COLO668 (cell line): ENCODE measurements around the gene CATSPER4.
A peak's percentile ranks its signal among the peaks of the same experiment; 100 is the strongest.

ENCODE experiments used
- DNase-seq: peaks from one replicate; lab custom pipeline; 2025; ENCODE audit not compliant: unreplicated experiment; lab: John Stamatoyannopoulos, UW

CATSPER4 gene

DNA sequence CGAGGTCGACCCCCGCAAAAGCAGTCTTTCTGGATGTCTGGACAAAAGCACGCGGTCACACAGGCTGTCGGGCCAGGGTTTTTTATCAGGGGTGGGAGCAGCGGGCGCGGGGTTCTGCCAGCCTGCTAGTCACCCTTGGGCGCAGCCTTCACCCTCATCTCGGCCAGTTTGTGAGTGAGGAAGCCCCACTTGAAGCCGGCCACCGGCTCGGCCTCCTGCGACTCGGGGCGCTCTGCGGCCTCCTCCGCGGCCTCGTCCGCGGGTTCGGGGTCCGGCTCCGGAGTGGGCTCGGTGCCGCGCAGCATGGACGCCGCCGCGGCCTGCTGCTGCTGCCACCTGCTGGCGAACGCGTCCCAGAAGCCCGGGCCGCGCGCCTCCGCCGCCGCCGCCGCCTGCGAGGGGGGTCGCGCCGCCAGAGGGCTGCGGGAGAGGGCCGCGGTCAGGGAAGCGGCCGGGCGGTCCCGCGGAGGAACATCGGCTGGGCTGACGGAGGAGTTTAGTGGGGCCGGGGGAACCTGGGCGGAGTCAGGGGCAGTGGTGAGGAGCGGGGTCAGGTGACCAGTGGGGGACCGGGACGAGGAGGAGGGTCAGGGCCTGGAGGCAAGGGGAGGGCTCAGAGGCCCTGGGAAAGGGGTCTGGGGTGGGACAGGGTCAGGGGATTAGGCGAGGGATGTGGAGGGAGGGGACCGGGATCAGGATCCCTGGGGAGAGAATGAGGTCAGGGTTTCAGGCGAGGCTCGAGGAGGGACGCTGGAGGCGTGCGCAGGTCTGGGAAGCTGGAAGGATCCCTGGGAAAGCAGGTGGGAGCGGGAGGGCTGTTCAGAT, 26.2 kb upstream of the CATSPER4 start:
- DNase-seq: peak; percentile 62

DNA sequence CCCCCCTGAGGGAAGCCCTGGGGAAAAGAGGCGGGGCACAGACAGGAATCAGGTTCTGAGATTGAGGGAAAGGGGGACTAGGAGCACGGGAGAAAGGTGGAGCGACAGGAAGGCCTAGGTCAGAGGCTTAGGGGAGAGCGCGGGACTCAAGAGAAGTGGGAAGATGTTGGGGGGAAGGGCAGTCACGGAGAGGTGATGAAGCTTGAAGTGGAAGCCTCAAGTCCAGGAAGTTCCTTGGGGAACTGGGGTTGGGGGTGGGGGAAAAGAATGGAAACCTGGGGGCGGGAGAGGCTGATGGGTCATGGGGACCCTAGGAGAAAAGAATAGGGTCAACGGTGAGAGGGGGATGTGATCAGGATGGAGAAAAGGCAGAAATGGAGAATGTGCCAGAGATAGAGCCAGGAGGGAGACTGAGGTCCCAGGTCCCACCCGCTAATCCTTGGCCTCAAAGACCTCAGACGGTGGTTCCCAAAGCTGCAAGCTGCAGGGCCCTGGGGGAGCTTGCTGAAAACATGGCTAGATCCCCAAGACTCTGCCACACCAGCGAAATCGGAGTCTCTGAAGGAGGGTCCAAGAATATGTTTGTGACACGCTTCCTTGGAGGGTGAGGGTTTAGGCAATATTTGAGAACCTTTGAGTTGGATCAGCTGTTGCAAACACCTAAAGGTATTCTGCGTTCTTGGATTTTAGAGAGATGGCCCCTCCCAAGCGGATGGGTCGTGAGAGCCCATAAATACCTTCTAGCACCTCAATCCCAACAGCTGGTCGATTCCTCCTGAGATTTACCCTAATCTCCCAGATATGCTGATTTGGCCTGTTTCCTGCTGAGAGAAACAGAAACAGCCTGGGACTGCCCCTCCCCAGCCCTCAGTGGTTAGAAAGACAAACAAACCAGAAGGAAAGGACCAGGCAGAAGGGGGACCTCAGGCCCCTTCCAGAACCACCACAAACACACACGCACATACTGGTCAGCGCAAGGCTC, 25.2 kb upstream of the CATSPER4 start:
- DNase-seq: no peak

DNA sequence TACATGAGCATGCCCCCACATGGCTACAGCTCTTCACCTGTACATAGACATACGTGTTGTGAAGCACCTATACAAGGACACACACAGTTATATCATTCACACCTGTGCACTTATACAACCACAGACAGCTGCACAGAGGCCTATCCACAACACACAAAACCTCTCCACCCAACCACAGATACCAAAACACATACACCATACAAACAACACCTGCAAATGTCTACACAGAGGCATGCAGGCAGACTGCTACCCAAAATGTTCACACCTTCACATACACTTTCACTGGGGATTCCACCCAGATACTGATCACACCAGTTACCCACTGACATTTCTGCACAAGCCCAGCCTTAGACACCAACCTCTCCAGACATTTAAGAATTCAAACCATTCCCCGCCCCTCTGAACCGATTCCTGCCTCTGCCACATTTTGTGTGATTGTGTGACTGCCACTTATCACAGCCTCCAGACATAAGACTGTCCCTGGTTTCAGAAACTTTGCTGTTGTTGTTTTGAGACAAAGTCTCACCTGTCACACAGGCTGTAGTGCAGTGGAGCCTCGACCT, 23.6 kb upstream of the CATSPER4 start:
- no peak for DNase-seq

DNA sequence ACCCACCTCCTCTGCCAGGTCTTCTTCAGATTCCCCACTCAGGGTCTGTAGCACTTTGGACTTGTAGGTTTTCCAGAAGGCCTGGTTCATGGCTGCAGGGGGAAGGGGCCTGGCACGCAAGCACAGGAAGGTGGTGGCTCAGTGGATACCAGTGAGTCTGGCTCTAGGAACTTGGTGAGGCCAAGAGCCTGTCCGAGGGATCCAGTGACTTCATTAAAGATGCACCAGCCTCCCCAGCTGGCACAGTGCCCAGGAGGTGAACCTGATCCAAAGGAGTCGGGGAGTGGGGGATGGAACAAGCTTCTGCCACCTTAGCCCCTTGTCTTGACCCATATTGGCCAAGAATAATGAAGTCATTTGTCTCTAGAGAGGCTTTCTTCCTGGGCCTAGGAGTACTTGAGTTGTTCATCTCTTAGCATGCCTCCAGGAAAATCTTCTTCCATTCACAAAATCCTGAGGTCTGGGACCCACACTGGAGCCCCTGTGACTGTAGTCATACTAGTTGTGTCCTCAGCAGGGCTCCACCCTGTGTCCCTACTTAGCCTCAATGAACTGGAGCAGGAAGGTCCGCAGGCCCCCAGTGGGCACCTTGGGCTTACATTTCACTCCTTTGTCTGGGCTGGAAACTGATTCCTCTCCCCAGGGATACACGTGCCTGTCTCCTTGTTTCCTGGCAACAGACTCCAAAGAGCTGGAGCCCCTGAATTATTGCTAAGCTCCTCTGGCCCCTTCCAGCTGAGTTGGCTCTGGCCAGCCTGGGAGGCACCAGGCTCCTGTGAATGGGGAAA, 21.8 kb upstream of the CATSPER4 start, which contains the start of gene C1orf232:
TSS of gene C1orf232 (minus strand) at position 554 of the 788 bp plus-strand sequence. CDS start at position 90, 464 bp downstream.
- peak; percentile 72 for DNase-seq

DNA sequence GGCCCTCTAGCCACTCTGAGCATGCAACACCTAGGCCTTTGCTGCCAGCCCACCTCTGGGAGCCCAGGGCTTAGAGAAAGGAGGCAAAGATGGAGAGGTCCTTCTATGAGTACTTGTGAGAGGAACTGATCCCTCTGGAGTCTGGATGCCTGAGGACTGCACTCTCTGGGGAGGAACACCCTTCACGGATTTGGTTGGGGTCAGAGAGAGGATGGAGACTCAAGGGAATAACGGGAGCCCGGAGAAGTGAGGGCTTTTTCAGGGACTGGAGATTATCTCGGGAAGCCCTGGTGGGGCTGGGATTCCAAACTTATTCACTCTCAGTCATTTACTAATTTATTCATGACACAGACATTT, 21.2 kb upstream of the CATSPER4 start:
- no peak for DNase-seq

DNA sequence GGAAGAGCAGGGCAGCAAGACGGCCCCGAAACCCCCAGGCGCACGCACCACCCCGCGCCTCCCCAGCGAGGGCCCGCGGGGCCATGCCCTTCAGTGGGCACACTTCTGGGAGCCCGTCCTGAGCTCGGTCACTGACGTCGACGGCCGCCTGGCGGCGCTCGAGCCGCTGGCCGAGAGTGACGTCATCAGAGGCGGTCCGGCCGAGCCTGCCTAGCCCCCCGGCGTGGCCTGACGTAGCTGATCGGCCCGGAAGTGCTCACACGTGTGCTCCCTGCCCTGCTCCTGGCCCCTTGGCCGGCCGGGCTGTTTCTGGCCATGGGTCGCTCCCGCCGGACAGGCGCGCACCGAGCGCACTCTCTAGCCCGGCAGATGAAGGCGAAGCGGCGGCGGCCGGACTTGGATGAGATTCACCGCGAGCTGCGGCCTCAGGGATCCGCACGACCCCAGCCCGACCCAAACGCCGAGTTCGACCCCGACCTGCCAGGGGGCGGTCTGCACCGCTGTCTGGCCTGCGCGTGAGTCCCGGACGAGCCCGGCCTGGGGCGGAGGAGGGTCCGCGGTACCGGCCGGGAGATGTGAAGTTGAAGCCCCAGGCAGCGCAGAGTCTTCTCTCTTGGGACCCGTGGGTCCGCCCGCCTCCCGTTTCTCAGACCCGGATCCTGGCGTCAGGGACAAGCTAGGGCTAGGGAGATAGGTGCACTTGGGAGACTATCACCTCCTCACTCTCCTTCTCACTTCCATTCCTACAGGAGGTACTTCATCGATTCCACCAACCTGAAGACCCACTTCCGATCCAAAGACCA, 20.5 kb upstream of the CATSPER4 start, which contains the start of gene ZNF593:
TSS of gene ZNF593 (plus strand) at position 240 of the 803 bp plus-strand sequence. CDS start at position 316, 76 bp downstream.
- peak; percentile 98 for DNase-seq

DNA sequence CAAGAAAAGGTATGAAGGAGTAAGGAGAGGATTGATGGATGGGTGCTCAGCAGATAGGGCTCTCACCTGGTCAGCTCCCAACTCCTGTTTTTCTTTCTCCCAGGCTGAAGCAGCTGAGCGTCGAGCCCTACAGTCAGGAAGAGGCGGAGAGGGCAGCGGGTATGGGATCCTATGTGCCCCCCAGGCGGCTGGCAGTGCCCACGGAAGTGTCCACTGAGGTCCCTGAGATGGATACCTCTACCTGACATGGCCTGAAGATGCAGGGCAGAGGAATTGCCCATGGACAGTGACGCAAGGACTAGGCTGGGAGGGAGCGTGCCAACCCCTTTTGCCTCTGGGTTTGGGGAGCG, 20.0 kb upstream of the CATSPER4 start:
- no peak for DNase-seq

DNA sequence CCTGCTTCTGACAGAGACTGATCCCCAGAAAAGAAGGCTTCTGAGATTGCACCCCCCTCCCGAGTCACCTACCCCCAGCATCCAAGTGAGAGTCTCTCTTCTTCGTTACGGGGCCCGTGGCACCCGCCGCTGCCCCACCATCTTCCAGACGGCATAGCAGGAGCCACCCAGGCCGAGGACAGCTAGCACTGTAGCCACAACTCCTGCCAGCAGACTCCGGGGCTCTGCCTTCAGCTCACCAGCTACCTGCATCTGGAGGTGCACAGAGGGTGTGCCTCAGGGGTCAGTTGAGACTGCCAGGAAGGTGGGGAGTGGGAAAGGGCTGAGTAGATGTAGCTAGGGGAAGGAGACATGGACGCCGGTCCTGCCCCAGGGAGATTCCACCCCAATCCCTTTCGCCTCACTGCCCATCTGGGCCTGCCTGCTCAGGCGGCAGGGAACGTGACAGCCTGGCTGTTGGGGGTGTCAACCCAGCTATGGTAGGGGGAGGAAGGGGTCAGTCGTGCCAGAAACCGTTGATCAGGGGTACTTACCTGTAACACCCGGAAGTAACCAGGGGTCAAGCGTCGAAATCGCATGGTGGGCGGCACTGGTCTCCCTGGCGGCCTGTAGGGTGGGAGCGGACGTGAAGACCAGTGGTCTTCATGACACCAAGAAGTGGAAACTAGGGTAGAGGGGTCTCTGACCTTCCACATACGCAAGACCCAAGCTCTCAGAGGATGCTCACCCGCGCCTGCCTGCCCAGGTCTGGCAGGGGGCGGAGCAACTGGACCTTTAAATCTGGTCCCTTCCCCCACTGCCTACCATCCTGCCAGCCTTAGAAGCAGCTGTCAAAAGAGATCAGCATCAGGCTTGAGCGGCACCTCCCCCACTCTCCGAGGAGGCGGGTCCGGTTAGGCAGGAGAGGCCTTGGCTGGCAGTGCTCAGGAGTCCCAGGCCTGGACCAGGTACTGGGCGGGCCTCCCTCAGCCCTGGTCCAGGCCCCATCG, 19.0 kb upstream of the CATSPER4 start, which contains the start of gene ZNF593OS:
TSS of gene ZNF593OS (minus strand) at position 749 of the 989 bp plus-strand sequence. CDS start at position 578, 171 bp downstream.
- DNase-seq: no peak

DNA sequence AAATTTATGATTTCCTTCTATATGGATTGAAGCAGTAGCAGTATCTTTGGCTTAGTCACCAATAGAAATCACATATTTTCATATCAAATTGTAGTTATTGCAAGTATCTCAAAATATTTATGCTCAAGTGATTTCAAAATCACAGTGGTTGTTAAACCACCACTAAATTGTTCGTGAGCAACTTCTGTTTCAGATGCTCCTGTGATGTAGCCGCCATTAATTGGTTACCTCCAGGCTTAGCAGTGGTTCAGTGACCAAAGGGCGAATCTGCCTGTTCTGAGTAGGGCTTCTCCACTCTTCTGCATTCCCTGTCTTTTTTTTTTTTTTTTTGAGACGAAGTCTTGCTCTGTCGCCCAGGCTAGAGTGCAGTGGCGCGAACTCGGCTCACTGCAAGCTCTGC, 15.1 kb upstream of the CATSPER4 start:
- DNase-seq: no peak

DNA sequence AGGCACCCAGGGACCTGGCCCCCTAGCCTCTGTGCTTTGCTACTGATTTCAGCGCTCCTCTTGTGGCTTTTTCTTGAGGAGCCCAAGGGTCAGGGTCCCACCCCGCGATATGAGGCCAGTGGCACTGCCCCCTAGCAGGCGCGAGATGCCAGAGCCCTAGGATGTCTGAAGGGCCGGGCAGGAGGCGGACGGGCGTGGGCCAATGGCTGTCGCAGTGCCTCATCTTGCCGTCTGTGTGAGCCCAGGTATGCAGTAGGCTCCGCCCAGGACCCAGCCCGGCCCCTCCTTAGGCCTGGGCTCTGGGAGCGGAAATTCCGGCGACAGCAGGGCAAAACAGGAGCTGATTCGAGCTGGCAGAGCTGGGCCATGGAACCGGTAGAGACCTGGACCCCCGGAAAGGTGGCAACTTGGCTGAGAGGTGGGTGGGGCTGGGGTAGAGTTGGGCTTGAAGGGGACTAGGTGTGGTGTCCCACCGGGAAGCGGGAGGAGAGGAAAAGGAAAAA, 13.2 kb upstream of the CATSPER4 start, which contains the start of gene CNKSR1:
TSS of gene CNKSR1 (plus strand) at position 310 of the 503 bp plus-strand sequence. CDS start at position 367, 57 bp downstream.
- DNase-seq: peak; percentile 89

DNA sequence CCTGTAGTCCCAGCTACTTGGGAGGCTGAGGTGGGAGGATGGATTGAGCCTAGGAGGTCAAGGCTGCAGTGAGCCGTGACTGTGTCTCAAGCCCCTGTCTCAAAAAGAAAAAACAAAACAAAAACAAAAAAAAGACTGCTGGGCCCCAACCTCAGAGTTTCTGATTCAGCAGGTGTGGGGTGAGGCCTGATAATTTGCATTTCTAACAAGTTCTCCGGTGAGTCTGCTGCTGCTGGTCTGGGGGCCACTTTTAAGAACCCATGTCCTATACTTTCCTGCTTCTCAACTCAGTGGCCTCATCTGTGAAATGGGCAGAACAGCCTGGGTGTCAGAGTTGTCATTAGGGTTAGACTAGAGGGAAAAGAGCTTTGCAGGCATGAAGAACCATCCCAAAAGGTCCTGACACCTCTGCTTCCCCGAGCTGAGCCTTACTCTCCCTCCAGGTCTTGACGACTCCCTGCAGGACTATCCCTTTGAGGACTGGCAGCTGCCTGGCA, 10.3 kb upstream of the CATSPER4 start:
- no peak for DNase-seq

DNA sequence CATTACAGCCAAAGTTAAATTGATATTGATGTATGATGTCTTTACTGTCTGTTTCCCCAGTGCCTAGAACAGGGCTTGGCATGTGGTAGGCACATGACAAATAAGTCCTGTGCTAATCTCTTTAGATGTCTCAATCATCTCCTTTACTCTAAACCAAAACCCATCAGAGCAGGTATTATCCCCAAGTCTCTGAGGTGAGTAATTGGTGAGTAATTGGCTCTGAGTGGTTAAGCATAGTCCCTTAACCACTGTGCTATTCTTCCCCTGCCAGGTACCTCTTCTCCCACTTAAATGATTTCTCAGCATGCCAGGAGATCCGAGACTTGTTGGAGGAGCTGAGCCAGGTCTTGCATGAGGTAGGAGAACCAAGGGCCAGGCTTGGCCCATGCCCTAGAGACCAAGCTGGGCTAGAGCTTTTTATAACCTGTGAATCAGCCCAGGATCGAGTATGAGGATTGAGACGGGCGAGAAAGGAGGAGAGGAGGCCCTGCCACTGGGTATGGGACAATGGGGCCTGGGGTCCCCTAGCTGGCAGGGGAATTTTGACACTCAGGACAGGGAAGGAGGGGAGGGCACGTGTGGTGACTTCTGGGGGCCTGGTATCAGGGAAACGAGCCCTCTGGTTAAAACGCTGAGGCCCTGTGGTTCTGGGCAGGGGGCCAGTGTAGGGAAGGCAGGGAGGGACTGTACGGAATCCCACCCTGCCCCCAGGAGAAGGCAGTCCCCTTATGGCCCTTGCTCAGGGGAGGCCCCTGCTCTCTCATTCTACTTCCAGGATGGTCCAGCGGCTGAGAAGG, 8.6 kb upstream of the CATSPER4 start:
- no peak for DNase-seq

DNA sequence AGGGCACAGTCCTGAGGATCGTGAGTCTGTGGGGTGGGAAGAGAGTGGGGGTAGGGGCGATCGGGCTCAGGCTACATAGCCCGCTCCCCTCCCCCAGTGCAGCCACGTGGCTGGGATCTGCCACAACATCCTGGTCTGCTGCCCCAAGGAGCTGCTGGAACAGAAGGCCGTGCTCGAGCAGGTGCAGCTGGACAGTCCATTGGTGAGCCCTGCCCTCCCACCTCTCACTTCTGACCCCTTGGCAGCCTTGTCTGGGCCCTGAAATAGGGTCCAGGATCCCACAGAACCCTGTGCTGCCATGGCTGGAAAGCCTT, 8.1 kb upstream of the CATSPER4 start:
- DNase-seq: no peak

DNA sequence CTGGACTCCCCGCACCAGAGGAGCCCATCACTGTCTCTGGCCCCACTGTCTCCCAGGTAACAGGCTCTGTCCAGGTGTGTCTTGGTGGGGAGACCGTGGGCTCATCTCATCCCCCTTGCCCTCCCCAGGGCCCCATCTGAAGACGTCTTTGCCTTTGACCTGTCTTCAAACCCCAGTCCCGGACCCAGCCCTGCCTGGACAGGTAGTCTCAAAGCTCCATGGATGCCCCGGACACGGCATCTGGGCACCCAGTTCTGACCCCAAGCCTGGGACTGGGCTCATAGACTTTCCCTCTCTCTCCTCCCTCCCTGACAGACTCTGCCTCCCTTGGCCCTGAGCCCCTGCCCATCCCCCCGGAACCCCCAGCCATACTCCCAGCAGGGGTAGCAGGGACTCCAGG, 6.3 kb upstream of the CATSPER4 start:
- no peak for DNase-seq

DNA sequence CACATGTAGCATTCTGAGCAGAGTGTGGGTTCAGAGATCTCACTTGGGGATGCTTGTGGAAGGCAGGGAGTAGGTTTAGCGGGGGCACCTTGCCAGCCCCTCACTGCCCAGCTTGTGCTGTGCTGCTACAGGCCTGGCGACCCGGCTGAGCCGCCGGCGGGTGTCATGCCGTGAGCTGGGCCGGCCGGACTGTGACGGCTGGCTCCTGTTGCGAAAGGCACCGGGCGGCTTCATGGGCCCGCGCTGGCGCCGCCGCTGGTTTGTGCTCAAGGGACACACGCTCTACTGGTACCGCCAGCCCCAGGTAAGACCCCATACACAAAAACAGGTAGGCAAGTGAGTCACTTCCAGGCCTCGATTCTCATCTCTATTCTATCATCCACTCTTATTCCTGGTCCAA, 5.5 kb upstream of the CATSPER4 start:
- DNase-seq: no peak

DNA sequence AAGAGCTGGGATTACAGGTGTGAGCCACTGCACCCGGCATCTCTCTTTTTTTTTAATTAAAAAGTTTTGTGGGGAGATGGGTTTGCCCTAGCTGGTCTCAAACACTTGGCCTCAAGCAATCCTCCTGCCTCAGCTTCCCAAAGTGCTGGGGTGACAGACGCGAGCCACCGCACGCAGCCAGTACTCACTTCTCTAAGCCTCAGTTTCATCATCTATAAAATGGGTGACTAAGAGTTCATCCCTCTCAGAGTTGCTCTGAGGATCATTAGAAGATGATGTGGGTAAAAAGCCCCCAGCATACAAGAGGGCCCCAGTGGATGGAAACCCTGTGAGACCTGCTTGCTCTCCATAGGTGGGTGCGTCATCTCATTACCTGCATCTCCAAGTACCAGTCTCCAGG, 2.5 kb upstream of the CATSPER4 start:
- DNase-seq: no peak

DNA sequence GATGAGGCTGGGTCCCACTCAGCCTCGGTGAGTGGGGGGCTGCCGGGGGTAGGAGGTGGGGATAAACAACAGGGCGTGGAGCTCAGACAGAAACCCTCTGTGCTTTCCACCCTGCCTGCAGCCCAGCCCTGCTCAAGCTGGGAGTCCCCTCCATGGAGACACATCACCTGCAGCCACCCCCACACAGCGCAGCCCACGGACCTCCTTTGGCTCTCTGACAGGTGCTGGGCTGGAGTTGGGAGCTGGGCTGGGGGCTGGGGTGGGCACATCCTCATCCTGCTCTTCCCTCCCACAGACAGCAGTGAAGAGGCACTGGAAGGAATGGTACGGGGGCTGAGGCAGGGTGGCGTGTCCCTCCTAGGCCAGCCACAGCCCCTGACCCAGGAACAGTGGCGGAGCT, 1.9 kb upstream of the CATSPER4 start:
- no peak for DNase-seq
